GM19240 (cell line): ENCODE results near the gene GTF3C4.
"Not testable (repeated sequence)": the region's sequence is repeated elsewhere in the genome, so short reads cannot be mapped to it uniquely, and the experiment has no call there.

Experiments
- DNase-seq: peaks from one replicate; pipeline ENCODE4 v3.0.0; 2011; ENCODE audit warnings: low spot score; ENCODE audit not compliant: insufficient read length

The GTF3C4 gene

DNA sequence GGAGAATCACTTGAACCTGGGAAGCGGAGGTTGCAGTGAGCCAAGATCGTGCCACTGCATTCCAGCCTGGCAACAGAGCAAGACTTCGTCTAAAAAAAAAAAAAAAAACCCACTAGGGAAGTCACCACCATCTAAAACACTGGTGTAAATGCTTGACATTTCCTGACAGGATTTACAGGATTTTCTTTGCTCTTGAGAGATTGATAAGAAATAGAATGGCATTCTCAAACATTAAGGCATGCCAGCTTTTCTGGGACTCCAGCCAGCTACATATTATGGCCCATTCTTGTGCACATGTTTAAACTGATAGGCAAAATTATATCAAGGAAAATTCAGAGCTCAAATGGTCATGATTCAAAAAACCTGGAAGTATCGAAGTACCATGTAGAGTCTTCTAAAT, 28.7 kb downstream of the GTF3C4 start:
- DNase-seq = no peak

GRCh38 chr9:132699956-132700355, 29.7 kb downstream of the GTF3C4 start:
- no peak for DNase-seq

- no peak for DNase-seq
Measured at GRCh38 chr9:132702254-132702653, 32.0 kb downstream of the GTF3C4 start.

DNA sequence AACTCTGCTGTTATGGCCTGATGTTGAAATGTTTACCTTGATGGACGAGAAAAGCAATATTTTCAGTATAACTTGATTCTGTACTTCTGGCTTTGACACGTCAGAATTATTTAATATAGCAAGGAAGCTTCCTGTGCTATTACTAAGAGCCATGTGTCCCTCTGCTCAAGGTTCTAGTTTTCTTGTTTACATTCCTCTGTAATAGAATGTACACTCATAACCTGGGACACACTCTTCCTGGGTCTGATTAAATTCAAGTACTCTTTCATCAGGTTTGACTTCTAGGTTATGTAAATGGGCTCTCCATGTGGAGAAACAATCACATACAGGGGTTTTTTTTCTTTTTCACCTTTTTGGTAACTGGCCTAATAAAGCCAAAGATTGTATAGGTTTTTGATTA, 33.1 kb downstream of the GTF3C4 start:
- no peak for DNase-seq

- no peak for DNase-seq
Measured at GRCh38 chr9:132708239-132708638, 38.0 kb downstream of the GTF3C4 start.

GRCh38 chr9:132708769-132709430, 38.6 kb downstream of the GTF3C4 start:
- DNase-seq = no peak

GRCh38 chr9:132710333-132710732, 40.1 kb downstream of the GTF3C4 start:
- no peak for DNase-seq

- DNase-seq = not testable (repeated sequence)
Measured at GRCh38 chr9:132711152-132711551, 40.9 kb downstream of the GTF3C4 start.

DNA sequence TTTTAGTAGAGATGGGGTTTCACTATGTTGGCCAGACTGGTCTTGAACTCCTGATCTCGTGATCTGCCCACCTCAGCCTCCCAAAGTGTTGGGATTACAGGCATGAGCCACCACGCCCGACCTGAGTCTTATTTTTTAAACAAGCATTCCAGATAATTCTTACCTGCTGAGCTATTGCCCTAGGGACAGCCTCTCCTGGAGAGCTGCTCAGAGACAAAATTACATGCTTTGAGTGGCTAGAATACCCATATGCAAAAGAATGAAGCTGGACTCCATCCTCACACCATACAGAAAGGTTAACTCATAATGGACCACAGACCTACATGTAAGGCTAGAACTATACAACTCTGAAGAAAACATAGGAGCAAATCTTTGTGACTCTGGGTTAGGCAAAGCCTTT, 41.6 kb downstream of the GTF3C4 start:
- DNase-seq = no peak

DNA sequence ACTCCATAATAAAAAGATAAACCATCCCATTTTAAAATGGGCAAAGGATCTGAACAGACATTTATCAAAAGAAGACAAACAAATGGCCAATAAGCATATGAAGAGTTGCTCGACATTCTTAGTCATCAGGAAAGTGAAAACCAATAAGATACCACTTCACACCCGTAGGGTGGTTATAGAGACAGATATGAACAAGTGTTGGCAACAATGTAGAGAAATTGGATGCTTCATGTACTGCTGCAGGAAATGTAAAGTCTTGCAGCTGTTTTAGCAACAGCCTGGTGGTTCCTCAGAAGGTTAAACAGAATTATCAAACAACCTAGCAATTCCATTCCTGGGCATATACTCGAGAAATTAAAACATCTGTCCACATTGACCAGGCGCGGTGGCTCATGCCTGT, 42.5 kb downstream of the GTF3C4 start:
- DNase-seq = no peak

DNA sequence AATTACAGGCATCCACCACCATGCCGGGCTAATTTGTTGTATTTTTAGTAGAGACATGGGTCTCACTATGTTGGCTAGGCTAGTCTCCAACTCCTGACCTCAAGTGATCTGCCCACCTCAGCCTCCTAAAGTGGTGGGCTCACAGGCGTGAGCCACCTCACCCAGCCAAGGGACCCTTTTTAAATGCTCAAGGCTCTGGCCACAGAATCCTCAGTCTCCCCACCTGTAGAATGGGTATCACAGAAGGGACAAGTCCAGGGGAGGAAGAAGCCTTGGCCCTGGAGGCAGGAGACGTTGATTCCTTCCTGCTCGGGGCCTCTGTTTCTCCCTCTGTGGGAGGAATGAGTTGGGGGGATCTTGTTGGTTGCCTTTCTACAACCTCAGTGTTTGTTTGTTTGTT, 45.7 kb downstream of the GTF3C4 start:
- no peak for DNase-seq

- no peak for DNase-seq
Measured at GRCh38 chr9:132717326-132717945, 47.2 kb downstream of the GTF3C4 start.

DNA sequence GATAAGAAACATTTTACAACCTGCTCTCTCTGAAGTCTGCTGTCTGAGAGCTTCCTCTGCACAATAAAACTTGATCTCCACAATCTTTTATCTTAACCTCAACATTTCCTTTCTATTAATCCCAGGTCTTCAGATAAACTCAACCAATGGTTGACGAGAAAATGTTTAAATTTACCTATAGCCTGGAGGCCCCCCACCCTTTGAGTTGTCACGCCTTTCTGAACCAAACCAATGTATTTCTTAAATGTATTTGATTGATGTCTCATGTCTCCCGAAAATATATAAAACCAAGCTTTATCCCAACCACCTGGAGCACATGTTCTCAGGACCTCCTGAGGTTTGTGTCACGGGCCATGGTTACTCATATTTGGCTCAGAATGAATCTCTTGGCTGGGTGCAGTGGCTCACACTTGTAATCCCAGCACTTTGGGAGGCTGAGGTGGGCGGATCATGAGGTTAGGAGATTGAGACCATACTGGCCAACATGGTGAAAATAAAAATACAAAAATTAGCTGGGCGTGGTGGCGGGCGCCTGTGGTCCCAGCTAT, 48.2 kb downstream of the GTF3C4 start:
- DNase-seq = not testable (repeated sequence)

DNA sequence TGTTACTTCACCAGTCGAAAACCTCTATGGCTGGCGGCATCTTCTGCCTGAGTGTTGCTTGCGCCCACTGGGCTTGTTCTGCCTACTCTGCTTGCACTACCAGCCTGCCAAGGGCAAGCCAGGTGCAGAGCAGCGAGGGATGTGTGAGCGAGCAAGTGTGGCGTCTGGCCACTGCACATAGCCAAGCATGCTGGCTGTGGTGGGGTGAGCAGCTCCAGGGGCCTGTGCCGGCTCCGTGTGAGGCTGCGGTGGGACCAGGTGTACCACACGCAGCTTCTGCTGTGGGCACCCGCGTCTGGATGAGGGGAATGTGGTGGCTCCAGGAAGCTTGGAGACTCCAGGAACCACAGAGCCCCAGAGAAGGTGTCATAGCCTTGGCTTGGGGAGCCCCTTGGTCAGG, 51.4 kb downstream of the GTF3C4 start:
- no peak for DNase-seq

GRCh38 chr9:132722564-132723065, 52.4 kb downstream of the GTF3C4 start:
- no peak for DNase-seq

DNA sequence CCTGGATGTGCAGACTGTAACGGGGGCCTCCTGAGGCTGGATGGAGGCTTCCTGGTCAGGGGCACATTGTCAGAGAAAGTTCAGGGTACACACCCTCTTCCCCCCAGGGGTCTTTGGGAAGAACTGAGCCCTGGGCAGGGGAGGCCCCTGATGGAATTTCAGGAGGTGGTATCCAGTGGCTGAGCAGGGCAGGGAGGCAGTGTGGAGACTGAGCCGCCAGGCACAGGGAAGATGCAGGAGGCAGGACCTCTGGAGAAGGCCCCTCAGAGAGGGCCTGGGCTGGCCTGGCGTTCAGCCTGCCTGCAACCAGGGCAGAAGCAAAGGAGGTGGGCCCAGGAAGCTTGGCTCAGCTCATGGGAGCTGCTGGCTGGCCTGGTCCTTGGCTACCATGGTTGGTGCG, 53.5 kb downstream of the GTF3C4 start:
- no peak for DNase-seq

DNA sequence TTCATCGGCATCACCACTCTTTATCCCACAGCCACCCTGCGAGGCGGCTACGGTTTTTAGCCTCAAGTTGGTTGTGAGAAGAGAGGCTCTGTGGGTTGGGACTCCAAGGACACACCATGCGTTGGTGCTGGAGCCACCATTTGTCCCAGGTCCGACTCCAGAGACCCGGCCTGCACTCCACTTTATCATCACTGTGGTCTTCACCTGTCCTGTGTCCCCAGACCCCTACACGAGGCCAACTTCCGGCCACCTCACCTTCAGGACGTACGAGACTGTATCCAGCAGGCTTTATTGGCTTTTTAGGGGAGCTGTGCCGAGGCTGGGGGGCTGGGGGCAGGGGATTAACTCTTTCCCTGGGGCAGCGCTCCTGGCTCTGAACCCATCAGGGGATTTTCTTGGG, 55.0 kb downstream of the GTF3C4 start:
- no peak for DNase-seq

DNA sequence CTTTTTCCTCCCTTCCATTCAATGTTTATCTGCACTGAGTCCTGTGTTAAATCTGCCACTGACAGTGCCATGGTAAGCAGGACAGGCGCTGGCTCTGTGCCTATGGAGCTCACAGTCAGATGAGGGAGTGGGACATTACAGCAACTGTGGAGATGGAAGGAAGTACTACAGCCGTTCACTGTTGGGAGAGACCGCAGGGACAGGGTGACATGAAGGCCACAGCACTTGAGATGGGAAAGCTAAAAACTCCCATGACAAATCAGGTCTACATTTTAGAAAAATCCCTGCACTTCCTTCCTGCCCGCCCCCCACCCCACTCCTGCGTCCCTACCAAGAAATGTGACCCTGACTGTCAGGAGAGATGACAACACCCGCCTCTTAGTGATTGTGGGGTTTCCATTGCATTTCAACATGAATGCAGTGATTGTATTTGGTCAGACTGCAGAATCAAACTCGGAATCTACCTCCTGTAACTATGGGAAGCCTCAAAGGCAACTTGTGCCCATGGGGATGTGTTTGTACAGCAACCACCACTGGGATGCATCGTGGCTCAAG, 56.4 kb downstream of the GTF3C4 start:
- no peak for DNase-seq

- DNase-seq = no peak
Measured at GRCh38 chr9:132728071-132728470, 57.8 kb downstream of the GTF3C4 start.

GRCh38 chr9:132728497-132728896, 58.2 kb downstream of the GTF3C4 start:
- DNase-seq = no peak

- no peak for DNase-seq
Measured at GRCh38 chr9:132729235-132729890, 59.1 kb downstream of the GTF3C4 start.
